Lung (tissue), 12 donors: ENCODE measurements around the gene LTBP1. TPM values are rescaled to one million over a fixed set of nuclear protein-coding genes. Genes with fewer than 3 reads are reported as not detected.
A peak's percentile ranks its signal among the peaks of the same experiment; 100 is the strongest.

Experiments used
- ATAC-seq: fragments of 200-7000 bp; cut with Tn5 transposase; one replicate; pipeline ENCODE4 v1.9.1; 2020; ENCODE audit warnings: moderate number of reproducible peaks; ENCODE audit not compliant: insufficient read depth, low FRiP score
- DNase-seq, 3 donors: peaks; one replicate each; pipeline ENCODE4 v3.0.0-alpha.2; 2013 to 2017
- H3K27ac ChIP-seq, 2 donors: one replicate each; pipeline ENCODE4 v1.5.1; 2013; ENCODE audit warnings: mild to moderate bottlenecking in 2 of 2, moderate library complexity in 2 of 2, control low read depth in 1 of 2, inconsistent platforms in 1 of 2, low read depth in 1 of 2, low read length in 1 of 2
- H3K27me3 ChIP-seq, 3 donors: one replicate each; pipeline ENCODE4 v1.5.1; 2013; ENCODE audit warnings: low read length in 2 of 3; ENCODE audit not compliant: control insufficient read depth in 3 of 3, insufficient read depth in 3 of 3
- H3K36me3 ChIP-seq, 4 donors: one replicate each; pipeline ENCODE4 v1.5.1; 2013; ENCODE audit warnings: low read length in 4 of 4, mild to moderate bottlenecking in 1 of 4, moderate library complexity in 1 of 4; ENCODE audit not compliant: control insufficient read depth in 4 of 4, insufficient read depth in 4 of 4
- H3K4me1 ChIP-seq, 5 donors: one replicate each; pipeline ENCODE4 v1.5.1; 2013; ENCODE audit warnings: low read length in 5 of 5, mild to moderate bottlenecking in 2 of 5, moderate library complexity in 1 of 5; ENCODE audit not compliant: control insufficient read depth in 5 of 5, insufficient read depth in 5 of 5
- H3K4me3 ChIP-seq: one replicate; pipeline ENCODE4 v1.5.1; 2013; ENCODE audit warnings: mild to moderate bottlenecking, control low read depth, moderate library complexity
- H3K9ac ChIP-seq, 2 donors: one replicate each; pipeline ENCODE4 v1.5.1; 2013; ENCODE audit warnings: low read length in 2 of 2, control low read depth in 1 of 2; ENCODE audit not compliant: insufficient read depth in 1 of 2
- H3K9me3 ChIP-seq, 4 donors: one replicate each; pipeline ENCODE4 v1.5.1; 2013; ENCODE audit warnings: low read length in 3 of 4, mild to moderate bottlenecking in 1 of 4, moderate library complexity in 1 of 4; ENCODE audit not compliant: control insufficient read depth in 4 of 4, insufficient read depth in 3 of 4
- WGBS, 2 donors: extraction: QIAGEN DNeasy Blood & Tissue Kit; methylation state at CpG; one replicate each; pipeline ENCODE4 v1.1.7; 2013; 5-methylcytosine and 5-hydroxymethylcytosine counted together
- polyA plus RNA-seq, 2 donors: library from polyadenylated mRNA; stranded (reverse); fragments of 200-250 nt; gene quantifications; one replicate each; pipeline ENCODE4 v1.2.1, GENCODE V29; 2013
- total RNA-seq, 2 donors: library from RNA; depleted of rRNA in 1 of 2; stranded (reverse); fragments of >200 nt in 1 of 2; gene quantifications; one replicate each; pipeline ENCODE4 v1.2.1, GENCODE V29; 2014 to 2021
- TF ChIP-seq, protein P1 (sequence below): IDR thresholded peaks from 2 replicates; pipeline ENCODE4 v1.5.1; 2012; ENCODE audit warnings: mild to moderate bottlenecking; ENCODE audit errors: control extremely low read depth, extremely low read depth
- donor health status: control.
- donor health status: control.
- donor health status: Bipolar disorder and iron deficiency.
- donor health status: healthy.
- donor health status: DM: yes; HTN: yes; CAD: no.

The LTBP1 gene
- total and polyA plus RNA-seq, 4 donors: 8.8 to 57.4 (median 28.6) TPM

- H3K4me3 ChIP-seq: no peak overlapping the region
- no peak overlapping the region for H3K9ac ChIP-seq
- H3K4me1 ChIP-seq: peaks cover 7 to 35% (median 12%) of the 10 kb centered on the region in 5 donors
- WGBS, 2 donors: 92 to 93% methylated on average over 4 of the region's 4 CpGs
- TF ChIP-seq, protein P1, sequence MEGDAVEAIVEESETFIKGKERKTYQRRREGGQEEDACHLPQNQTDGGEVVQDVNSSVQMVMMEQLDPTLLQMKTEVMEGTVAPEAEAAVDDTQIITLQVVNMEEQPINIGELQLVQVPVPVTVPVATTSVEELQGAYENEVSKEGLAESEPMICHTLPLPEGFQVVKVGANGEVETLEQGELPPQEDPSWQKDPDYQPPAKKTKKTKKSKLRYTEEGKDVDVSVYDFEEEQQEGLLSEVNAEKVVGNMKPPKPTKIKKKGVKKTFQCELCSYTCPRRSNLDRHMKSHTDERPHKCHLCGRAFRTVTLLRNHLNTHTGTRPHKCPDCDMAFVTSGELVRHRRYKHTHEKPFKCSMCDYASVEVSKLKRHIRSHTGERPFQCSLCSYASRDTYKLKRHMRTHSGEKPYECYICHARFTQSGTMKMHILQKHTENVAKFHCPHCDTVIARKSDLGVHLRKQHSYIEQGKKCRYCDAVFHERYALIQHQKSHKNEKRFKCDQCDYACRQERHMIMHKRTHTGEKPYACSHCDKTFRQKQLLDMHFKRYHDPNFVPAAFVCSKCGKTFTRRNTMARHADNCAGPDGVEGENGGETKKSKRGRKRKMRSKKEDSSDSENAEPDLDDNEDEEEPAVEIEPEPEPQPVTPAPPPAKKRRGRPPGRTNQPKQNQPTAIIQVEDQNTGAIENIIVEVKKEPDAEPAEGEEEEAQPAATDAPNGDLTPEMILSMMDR: no peak
- no peaks in the 10 kb centered on the region for H3K27me3 ChIP-seq
- H3K9me3 ChIP-seq: no peaks in the 10 kb centered on the region
- ATAC-seq (no peak), DNase-seq (no peak)
- no peak overlapping the region for H3K27ac ChIP-seq
- H3K36me3 ChIP-seq: peaks cover 0 to 4% (median 0%) of the 10 kb centered on the region in 4 donors
Observed at GRCh38 chr2:33219114-33219513, 272.4 kb downstream of the LTBP1 start.

GRCh38 chr2:33219850-33220275 is 273.1 kb downstream of the LTBP1 start:
- peak; percentile 59 for ATAC-seq

GRCh38 chr2:33220533-33220932 is 273.8 kb downstream of the LTBP1 start:
- H3K9me3 ChIP-seq: no peaks in the 10 kb centered on the region

More at GRCh38 chr2:33219850-33220275, 273.1 kb downstream of the LTBP1 start:
- Histone ChIP-seq H3K27me3 (no peaks in the 10 kb centered on the region), H3K4me1 (peaks cover 4 to 35% (median 10%) of the 10 kb centered on the region in 5 donors), H3K4me3 (no peak overlapping the region), H3K27ac (no peak overlapping the region), H3K9me3 (no peaks in the 10 kb centered on the region), H3K9ac (no peak overlapping the region), H3K36me3 (peaks cover 0 to 4% (median 0%) of the 10 kb centered on the region in 4 donors)
- WGBS, 2 donors: 30 to 39% methylated on average over 2 of the region's 2 CpGs
- TF ChIP-seq, protein P1: no peak
- DNase-seq: peak in 2 of 3 donors; percentile 83 to 84

More at GRCh38 chr2:33220533-33220932, 273.8 kb downstream of the LTBP1 start:
- no peaks in the 10 kb centered on the region for H3K27me3 ChIP-seq
- peaks cover 4 to 35% (median 10%) of the 10 kb centered on the region in 5 donors for H3K4me1 ChIP-seq
- 86 to 88% methylated on average over 3 of the region's 3 CpGs for WGBS, 2 donors
- no peak for DNase-seq
- ATAC-seq: no peak
- peaks cover 0 to 4% (median 0%) of the 10 kb centered on the region in 4 donors for H3K36me3 ChIP-seq
- no peak overlapping the region for H3K4me3 ChIP-seq
- peak overlapping the region in 1 of 2 donors; percentile 45 for H3K27ac ChIP-seq
- no peak overlapping the region for H3K9ac ChIP-seq
- TF ChIP-seq, protein P1: no peak
